Measurements from ENCODE around the gene MRPL52.
A peak's percentile ranks its signal among the peaks of the same experiment; 100 is the strongest.
"Not testable (repeated sequence)": the region's sequence is repeated elsewhere in the genome, so short reads cannot be mapped to it uniquely, and the experiment has no call there.

MRPL52 gene

DNA sequence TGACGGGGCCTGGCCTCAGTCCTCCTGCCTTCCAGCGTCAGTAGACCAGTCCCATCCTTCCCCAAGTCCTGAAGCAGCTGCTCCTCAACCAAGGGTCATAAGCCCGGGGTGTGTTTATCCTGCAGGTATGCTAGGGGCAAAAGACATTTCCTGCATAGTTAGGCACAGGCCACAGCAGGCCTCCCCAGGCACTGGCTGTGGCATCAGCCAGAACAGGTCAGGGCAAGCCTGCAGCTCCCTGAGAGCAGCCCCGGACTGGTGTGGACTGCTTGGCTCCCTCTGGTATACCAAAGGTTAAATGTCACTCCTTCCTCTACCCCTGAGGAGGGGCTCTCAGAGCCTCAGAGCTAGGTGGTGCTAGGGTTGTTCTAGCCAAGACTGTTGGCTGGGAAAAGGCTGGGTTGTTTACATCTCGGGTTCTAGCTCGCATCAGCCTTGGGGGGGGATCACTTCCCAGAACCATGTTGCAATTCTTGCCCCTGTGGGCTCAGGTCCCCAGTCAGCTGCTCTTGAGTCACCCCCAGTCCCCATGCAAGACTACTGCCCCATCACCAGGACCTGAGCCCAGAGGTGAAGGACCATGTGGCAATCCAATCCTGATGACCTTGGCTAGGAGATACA is 9.6 kb downstream of the MRPL52 start:
- no peak for DNase-seq (ENCODE audit: low spot score)

DNA sequence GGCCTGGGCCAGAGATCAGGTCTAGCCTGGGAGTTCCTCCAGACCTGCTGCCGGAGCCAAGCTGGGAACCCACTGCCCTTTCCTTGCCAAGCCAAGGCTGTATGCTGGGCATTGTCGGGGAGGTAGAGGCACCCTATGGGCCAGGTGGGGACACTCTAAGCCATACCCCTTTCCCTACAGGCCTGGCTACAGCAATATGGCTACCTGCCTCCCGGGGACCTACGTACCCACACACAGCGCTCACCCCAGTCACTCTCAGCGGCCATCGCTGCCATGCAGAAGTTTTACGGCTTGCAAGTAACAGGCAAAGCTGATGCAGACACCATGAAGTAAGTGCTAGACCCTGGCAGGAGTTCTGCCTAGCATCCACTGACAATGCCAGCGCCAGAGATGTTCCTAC is 11.6 kb downstream of the MRPL52 start:
- no peak for DNase-seq (ENCODE audit: low spot score)

DNA sequence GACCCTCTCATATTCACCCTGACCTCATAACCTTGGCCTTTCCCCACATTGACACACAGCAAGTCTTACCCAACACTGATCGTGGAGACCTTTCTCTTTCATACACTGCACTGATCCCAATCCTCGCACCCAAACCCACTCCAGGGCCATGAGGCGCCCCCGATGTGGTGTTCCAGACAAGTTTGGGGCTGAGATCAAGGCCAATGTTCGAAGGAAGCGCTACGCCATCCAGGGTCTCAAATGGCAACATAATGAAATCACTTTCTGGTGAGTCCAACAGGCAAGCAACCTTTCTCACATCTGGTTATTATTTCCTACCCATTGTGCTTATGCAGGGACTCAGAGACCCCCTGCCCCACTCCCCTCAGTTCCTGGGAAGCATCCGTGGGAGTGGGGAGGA is 12.1 kb downstream of the MRPL52 start:
- no peak for DNase-seq (ENCODE audit: low spot score)

DNA sequence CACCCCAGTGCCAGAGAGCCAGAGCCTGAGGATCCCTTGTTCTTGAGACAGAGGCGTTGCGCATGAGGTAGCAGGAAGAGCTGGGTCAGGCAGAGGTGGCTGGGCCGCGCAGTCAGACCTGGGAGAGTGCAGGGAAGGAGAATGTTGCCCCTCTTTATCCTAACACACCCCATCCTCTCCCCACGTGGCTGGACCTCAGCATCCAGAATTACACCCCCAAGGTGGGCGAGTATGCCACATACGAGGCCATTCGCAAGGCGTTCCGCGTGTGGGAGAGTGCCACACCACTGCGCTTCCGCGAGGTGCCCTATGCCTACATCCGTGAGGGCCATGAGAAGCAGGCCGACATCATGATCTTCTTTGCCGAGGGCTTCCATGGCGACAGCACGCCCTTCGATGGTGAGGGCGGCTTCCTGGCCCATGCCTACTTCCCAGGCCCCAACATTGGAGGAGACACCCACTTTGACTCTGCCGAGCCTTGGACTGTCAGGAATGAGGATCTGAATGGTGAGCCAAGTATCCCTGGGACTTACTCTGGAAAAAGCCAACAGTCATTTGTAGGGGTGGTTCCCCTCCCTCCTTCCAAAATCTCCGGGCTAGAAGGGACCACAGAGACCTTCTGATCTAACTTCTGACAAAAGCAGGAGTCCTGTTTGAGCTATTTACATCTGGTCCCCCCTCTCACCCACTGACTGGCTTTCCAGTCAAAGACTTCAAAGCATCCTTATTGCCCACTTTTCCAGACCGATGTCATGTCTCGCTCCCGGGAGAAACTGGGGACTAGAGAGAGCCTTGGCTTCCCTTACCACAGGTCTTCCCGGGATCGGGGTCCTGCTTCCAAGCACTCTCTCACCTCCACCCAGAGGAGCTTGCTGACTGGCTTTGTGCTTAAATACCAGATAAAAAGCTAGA is 12.8 kb downstream of the MRPL52 start:
- DNase-seq (ENCODE audit: low spot score) = no peak

DNA sequence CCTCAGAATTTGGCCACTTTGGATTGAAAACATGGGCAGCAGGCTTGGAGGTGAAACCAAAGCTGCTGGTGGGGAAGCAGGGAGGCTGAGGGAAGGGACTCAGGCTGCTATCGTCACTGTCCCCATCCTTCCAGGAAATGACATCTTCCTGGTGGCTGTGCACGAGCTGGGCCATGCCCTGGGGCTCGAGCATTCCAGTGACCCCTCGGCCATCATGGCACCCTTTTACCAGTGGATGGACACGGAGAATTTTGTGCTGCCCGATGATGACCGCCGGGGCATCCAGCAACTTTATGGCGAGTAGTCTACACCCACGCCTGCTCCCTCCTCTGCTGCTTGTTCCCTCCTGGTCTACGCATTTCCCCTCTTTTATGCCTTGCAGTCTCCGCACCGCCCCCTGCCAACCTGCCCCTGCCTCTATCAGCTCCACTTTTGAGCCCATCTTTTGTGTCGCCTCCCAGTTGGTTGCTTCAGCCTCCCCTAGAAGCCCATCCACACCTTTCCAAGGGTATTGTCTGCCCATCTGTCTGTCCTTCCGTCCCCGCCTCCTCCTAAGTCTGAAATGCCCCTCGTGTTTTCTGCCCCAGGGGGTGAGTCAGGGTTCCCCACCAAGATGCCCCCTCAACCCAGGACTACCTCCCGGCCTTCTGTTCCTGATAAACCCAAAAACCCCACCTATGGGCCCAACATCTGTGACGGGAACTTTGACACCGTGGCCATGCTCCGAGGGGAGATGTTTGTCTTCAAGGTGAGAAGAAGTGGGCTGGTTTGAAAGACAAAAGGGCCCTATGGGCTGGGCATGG is 13.6 kb downstream of the MRPL52 start:
- no peak for DNase-seq (ENCODE audit: low spot score)

DNA sequence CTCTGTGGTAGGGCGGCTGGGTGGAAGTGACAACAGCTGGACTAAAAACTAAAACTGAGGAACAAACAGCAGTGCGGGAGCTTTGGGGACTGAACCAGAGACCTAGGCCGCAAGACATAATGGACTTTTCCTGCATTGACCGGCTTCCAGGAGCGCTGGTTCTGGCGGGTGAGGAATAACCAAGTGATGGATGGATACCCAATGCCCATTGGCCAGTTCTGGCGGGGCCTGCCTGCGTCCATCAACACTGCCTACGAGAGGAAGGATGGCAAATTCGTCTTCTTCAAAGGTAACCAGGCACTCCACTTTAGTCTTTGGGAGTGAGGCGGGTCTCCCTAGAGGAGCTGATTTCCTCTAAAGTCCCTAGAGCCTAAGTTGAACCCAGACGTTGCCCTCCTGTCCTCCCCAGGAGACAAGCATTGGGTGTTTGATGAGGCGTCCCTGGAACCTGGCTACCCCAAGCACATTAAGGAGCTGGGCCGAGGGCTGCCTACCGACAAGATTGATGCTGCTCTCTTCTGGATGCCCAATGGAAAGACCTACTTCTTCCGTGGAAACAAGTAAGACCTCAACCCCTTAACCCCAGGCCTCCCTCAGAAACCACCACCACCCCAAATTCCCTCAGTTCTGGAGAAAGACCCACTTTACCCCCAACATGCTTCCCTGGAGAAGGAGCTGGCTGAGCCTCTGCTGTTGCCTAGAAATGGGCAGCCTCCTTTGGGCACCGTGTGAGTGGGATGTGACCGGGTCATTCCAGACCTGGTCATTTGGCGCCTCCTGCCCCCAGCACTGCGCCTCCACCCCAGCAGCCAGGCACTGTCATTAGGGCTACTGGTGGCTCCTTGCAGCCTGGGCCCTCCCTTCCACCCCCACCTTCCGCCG is 14.8 kb downstream of the MRPL52 start:
- DNase-seq (ENCODE audit: low spot score) = no peak

DNA sequence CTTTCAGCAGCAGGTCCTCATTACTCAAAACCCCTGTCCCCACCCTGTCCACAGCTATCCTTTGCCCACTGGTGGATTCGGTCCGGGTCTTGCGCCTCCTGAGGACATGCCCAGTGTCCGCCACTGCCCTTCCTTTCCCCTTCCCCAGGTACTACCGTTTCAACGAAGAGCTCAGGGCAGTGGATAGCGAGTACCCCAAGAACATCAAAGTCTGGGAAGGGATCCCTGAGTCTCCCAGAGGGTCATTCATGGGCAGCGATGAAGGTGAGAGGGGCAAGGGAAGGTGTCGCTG is 15.4 kb downstream of the MRPL52 start:
- no peak for DNase-seq (ENCODE audit: low spot score)

DNA sequence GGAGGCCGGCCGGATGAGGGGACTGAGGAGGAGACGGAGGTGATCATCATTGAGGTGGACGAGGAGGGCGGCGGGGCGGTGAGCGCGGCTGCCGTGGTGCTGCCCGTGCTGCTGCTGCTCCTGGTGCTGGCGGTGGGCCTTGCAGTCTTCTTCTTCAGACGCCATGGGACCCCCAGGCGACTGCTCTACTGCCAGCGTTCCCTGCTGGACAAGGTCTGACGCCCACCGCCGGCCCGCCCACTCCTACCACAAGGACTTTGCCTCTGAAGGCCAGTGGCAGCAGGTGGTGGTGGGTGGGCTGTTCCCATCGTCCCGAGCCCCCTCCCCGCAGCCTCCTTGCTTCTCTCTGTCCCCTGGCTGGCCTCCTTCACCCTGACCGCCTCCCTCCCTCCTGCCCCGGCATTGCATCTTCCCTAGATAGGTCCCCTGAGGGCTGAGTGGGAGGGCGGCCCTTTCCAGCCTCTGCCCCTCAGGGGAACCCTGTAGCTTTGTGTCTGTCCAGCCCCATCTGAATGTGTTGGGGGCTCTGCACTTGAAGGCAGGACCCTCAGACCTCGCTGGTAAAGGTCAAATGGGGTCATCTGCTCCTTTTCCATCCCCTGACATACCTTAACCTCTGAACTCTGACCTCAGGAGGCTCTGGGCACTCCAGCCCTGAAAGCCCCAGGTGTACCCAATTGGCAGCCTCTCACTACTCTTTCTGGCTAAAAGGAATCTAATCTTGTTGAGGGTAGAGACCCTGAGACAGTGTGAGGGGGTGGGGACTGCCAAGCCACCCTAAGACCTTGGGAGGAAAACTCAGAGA is 16.3 kb downstream of the MRPL52 start:
- DNase-seq (ENCODE audit: low spot score) = no peak

DNA sequence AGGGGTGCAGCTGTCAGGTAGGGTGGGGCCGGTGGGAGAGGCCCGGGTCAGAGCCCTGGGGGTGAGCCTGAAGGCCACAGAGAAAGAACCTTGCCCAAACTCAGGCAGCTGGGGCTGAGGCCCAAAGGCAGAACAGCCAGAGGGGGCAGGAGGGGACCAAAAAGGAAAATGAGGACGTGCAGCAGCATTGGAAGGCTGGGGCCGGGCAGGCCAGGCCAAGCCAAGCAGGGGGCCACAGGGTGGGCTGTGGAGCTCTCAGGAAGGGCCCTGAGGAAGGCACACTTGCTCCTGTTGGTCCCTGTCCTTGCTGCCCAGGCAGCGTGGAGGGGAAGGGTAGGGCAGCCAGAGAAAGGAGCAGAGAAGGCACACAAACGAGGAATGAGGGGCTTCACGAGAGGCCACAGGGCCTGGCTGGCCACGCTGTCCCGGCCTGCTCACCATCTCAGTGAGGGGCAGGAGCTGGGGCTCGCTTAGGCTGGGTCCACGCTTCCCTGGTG is 17.2 kb downstream of the MRPL52 start:
- no peak for DNase-seq (ENCODE audit: low spot score)

DNA sequence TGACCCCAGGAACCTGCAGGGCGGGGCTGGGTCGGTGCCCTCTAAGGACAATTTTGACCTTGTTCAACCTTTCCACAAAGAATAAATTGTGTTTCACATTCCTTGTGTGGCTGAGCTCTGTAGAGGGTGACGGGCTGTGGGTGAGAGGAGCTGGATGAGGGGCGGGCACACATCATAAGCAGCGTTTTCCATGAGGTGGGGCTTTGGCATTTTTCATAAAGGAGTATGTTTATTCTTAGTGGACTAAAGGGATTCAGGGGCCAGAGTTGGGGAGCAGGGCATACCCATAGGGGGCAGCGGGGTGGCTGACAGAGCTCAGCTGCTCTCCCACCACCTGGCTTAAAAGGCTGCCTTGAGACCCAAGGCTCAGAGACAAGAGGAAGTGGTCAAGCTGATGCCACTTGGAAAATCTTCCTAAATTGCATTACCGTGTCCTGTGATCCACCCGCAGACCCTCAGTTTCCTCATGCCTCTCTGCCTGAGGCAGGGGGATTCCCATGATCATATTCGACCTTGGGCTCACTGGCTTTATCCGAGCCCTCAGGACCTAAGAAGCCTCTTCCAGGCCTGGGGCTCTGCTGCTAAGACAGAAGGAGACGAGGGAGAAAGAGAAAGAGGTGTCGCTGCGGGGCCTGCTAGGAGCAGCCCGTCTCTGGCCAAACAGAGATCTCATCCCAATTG is 18.1 kb downstream of the MRPL52 start:
- DNase-seq (ENCODE audit: low spot score) = no peak

DNA sequence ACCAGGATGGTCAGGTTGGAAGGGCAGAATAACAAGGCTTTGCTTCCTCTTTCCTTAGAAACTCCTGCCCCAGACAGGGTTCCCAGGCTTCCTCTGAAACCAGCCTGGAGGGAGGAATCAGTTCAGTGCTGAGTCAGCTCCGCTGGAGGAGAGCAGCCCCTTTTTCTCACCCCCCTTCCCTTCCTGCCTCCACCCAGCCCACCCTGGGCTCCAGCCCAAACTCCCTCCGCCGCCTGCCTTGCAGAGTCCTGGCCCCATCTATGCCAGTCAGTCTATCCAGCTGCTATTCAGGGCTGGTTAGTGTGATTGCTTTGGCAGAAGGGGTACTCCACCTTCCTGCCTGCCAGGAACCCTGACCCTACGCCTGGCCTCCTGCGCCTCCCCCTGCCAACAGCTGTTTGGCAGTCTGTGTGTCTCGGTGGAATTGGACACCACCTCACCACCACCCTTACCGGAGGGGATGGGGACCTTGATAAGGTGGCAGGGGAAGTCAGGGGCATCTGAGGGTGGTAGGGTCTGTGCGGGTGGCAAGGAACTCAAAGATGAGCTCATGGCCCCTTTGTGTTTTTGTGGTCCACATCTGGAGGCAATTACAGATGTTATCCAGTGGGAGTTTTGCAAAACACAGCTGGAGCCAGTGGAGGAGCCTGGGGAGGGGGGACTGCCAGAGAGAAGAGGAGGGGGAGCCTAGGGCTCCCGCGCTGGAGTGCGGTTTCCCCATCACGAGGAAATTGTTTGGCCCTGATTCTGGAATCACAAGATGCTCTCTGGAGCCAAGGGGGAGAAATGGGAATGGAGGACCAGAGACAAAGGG is 18.9 kb downstream of the MRPL52 start:
- no peak for DNase-seq (ENCODE audit: low spot score)

DNA sequence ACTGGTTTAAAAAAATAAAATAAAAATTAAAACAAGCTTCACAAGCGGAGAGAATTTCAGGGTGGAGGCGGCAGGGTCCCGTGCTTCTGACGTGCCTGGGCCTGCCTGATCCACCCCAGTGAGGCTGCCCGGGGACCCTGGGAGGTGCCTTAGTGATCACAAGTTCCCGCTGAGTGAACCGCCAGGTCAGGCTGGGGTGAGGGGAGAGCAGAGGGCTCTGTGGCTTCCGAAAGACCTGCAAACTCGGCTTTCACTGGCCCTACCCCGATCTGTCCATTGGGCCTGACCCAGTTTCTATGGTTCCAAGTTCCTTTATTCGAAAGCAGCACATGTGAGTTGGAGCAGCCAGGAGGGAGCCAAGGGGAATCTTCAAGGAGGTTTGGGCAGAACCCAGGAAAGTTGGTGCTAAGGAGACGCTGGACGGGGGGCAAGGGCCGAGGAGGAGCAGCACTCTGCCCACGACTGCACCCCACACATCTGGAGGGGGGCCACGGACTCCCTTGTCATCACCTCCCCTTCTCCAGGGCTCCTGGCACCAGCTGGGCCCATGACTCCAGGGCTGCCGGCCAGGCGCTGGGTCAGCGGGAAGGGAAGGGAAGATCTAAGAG is 19.6 kb downstream of the MRPL52 start:
- no peak for DNase-seq (ENCODE audit: low spot score)

DNA sequence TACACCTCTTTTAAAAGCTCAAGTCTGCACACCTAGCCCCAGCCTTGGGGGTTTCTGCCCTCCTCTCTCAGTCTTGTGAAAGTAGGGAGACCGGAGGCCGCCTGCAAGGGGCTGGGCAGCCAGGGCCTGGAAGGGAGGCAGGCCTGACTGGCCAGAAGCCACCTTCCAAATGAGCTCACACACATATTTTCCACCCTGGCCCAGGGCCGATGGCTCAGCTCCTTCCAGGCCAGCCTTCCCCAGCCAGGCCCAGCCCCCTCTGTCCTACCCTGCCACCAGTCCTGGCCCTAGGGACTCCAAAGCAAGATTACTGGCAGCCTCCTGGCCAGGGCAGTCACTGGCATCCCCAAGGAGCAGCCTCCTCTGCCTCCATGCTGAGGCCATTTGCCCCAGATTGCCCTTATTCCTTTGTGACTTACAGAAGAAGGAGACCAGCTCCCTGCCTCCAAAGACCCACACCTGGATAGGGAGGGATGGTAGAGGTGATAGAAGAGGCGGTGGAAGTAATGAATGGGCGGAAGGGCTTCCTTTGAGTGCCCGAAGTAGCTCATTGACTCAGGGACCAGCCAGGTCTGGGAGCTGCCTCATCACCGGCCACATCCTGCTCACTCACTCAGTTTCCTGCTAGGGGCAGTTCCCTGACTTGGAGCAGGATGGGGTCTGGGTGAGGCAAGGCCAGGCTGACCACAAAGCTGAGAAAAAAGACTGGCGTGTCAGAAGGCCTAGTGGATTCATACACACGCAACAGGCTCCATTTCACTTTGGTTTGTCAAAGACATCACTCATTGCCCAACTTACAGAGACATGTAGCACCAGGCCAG is 21.5 kb downstream of the MRPL52 start:
- no peak for DNase-seq (ENCODE audit: low spot score)

DNA sequence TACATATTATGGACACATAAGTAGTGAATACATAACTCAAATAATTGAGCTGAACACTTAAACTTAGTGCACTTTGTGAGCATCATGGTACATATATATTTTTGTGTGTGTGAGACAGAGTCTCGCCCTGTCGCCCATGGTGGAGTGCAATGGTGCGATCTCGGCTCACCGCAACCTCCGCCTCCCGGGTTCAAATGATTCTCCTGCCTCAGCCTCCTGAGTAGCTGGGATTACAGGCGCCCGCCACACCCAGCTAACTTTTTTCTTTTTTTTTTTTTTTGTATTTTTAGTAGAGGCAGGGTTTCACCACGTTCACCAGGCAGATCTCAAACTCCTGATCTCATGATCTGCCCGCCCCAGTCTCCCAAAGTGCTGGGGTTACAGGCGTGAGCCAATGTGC is 22.5 kb downstream of the MRPL52 start:
- not testable (repeated sequence) for DNase-seq (ENCODE audit: low spot score)

DNA sequence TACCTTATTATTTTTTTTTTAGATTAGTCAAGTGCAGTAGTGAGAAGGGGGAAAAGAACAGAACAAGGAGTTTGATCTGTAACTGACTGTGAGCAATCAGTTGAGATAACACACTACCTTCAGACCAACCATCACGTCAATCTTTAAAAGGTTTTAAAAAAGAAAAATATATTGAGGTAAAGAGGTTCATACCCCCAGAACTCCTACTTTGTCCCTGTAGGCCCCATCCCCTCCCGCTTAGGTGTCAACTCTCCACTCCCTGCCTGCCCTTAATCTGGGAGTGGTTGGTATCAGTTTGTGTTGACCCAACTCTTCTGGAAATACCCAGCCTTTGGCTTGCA is 22.9 kb downstream of the MRPL52 start:
- DNase-seq (ENCODE audit: low spot score) = no peak

DNA sequence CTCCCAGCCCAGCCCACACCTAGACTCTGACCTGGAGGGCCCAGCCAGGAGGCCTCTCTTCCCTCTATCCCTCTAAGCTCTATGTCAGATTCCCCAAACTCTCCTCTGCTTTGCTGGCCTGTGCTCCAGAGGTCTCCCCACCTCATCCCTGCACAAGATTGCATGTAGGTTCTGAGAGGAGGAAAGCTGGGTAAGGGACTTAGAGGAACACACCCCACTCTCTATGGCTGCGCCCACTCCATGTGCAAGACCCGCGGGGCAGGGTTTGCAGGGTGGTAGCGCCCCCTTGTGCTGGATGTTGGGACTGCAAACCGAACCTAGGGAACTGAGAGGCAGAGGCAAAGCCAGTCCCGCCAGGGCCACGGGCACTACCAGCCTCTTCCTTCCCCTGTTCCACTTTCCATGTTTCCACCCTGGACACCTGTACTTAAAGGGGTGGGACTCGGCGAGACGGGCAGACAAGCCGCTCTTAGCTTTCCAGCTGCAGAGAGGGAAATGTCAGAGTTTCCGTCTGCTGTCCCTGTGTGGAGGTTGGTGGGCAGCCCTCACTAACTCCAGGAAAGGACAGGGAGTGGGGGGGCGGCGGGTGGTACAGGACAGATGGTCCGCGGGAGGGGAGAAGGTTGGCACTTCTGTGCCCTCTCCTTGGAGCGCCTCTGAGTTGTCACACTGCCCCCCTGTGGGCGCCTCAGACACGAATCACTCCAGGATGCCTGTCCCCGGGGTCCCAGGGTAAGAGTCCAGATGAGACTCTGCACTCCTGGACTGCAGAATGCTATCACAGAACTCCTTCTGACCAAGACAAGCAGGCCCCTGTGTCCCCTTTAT is 23.5 kb downstream of the MRPL52 start:
- DNase-seq (ENCODE audit: low spot score) = peak; percentile 89

DNA sequence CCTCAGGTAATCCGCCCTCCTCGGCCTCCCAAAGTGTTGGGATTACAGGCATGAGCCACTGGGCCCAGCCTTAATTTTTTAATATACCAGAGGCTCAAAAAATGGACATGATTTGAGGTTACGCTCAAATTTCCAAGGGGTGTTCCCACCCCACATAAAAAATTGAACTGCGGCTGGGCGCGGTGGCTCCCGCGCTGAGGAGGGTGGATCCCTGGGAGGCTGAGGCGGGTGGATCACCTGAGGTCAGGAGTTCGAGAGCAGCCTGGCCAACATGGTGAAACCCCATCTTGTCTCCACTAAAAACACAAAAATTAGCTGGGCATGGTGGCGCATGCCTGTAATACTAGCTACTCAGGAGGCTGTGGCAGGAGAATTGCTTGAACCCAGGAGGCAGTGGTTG is 24.6 kb downstream of the MRPL52 start:
- DNase-seq (ENCODE audit: low spot score) = not testable (repeated sequence)
